ENCODE results near the gene INPP5F. TPM values are rescaled to one million over a fixed set of nuclear protein-coding genes. Genes with fewer than 3 reads are reported as not detected.

INPP5F gene
- total RNA-seq, 6 experiments from 2014 or later = 2.0 to 3.9 (median 2.5) TPM

DNA sequence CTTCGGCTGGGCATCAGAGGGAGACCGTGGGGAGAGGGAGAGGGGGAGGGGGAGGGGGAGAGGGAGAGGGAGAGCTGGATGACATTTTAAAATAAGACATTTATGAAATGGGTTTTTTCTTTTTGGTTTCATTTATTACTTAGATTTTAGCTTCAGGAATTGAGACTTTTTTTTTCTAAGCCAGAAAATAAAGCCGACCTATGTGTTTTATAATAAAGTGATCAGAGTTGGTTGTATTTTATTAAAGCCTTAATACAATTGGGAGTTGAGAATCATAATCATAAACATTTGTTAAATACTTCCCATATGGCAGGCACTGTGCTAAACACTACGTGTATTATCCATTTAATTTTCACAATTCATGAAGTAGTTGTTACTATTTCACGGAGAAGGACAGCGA is 70.2 kb downstream of the INPP5F start:
- Histone ChIP-seq H3K9me3 (no peaks in the 10 kb centered on the region), H3K4me3 (no peak overlapping the region), H3K4me1 (no peaks in the 10 kb centered on the region), H3K36me3 (no peaks in the 10 kb centered on the region), H3K27ac (no peak overlapping the region), H3K27me3 (no peaks in the 10 kb centered on the region)
- DNase-seq (no peak), ATAC-seq (no peak)
- intact Hi-C loops (cut with DNase I) = no loop called here
- WGBS (ENCODE audit: insufficient coverage, low coverage, low lambda C conversion rate, missing lambda C conversion rate) = 91% methylated on average over 6 of the region's 6 CpGs
- TF ChIP-seq, protein P1, sequence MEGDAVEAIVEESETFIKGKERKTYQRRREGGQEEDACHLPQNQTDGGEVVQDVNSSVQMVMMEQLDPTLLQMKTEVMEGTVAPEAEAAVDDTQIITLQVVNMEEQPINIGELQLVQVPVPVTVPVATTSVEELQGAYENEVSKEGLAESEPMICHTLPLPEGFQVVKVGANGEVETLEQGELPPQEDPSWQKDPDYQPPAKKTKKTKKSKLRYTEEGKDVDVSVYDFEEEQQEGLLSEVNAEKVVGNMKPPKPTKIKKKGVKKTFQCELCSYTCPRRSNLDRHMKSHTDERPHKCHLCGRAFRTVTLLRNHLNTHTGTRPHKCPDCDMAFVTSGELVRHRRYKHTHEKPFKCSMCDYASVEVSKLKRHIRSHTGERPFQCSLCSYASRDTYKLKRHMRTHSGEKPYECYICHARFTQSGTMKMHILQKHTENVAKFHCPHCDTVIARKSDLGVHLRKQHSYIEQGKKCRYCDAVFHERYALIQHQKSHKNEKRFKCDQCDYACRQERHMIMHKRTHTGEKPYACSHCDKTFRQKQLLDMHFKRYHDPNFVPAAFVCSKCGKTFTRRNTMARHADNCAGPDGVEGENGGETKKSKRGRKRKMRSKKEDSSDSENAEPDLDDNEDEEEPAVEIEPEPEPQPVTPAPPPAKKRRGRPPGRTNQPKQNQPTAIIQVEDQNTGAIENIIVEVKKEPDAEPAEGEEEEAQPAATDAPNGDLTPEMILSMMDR (IDR thresholded peaks at IDR 0.05) = no peak
- no peak for TF ChIP-seq POLR2A (IDR thresholded peaks at IDR 0.05)

DNA sequence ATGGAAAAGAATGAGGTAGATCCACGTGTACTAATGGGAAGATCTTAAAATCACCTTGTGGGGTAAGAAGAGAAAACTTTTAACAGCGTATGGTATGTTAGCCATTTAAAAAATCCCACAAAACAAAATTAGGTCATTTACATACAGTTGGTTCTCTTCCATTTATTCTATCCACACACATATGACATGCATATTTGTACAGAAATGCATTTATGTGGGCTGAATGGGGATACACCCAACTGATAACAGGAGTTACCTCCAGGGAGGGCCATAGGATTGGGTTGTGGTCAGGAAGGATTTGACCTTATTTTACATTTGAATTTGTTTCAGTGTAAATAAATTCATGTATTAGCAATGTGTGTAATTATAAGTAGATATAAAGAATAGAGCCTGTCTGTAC is 75.3 kb downstream of the INPP5F start:
- TF ChIP-seq, protein P1 (IDR thresholded peaks at IDR 0.05) = no peak
- no peak for TF ChIP-seq POLR2A (IDR thresholded peaks at IDR 0.05)
- Histone ChIP-seq H3K36me3 (no peaks in the 10 kb centered on the region), H3K4me3 (no peak overlapping the region), H3K27ac (no peak overlapping the region), H3K4me1 (no peaks in the 10 kb centered on the region), H3K27me3 (no peaks in the 10 kb centered on the region), H3K9me3 (no peaks in the 10 kb centered on the region)
- DNase-seq (no peak), ATAC-seq (no peak)
- 100% methylated on average over 2 of the region's 2 CpGs for WGBS (ENCODE audit: insufficient coverage, low coverage, low lambda C conversion rate, missing lambda C conversion rate)
- intact Hi-C loops (cut with DNase I) = no loop called here

DNA sequence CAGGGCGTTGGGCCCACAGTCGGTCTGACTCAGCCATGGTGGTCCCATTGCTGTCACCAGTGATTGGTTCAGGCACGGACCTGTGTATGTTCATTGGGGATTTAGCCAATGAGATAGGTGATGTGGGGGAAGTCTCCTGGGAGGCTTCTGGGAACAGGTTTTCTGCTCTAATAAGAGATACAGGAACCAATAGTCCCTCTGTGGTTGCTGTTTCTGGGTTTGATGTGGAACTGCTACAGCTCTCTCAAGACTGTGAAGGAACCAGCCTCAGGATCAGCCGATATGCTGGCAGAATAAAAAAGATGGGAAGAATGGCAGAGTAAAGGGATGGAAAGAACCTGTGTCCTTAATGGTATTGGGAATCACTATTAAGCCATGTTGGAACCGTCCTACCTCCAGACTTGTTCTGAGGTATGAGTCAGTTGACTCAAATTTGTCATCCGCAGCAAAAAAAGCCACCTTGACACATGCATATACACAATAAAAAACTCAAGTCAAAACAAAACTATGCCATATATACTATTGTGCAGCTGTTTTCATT is 76.2 kb downstream of the INPP5F start:
- Histone ChIP-seq H3K27me3 (no peaks in the 10 kb centered on the region), H3K36me3 (no peaks in the 10 kb centered on the region), H3K4me1 (no peaks in the 10 kb centered on the region), H3K27ac (no peak overlapping the region), H3K4me3 (no peak overlapping the region), H3K9me3 (no peaks in the 10 kb centered on the region)
- TF ChIP-seq, protein P1 (IDR thresholded peaks at IDR 0.05) = no peak
- no peak for TF ChIP-seq POLR2A (IDR thresholded peaks at IDR 0.05)
- ATAC-seq (no peak), DNase-seq (no peak)
- WGBS (ENCODE audit: insufficient coverage, low coverage, low lambda C conversion rate, missing lambda C conversion rate) = 96% methylated on average over 4 of the region's 6 CpGs
- intact Hi-C loops (cut with DNase I) = no loop called here

DNA sequence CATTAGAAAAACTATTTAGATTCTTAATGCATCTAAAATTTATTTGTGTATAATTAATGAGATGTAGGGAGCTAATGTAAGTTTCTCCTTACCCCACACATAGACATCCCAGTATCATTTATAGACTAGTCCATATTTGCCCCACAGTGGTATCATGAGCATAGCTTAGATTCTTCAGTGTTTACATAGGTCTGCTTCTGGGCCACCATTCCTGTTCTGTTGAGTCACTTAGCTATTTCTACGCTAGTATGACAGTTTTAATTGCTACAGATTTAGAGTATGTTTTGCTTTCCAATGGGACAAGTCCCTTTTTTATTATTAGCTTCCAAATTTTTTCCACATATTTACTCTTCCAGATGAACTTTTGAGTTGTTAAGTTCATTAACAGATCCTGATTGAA is 77.4 kb downstream of the INPP5F start:
- DNase-seq (no peak), ATAC-seq (no peak)
- Histone ChIP-seq H3K9me3 (no peaks in the 10 kb centered on the region), H3K27ac (no peak overlapping the region), H3K27me3 (no peaks in the 10 kb centered on the region), H3K4me1 (no peaks in the 10 kb centered on the region), H3K36me3 (no peaks in the 10 kb centered on the region), H3K4me3 (no peak overlapping the region)
- TF ChIP-seq POLR2A (IDR thresholded peaks at IDR 0.05) = no peak
- TF ChIP-seq, protein P1 (IDR thresholded peaks at IDR 0.05) = no peak
- intact Hi-C loops (cut with DNase I) = no loop called here
- WGBS (ENCODE audit: insufficient coverage, low coverage, low lambda C conversion rate, missing lambda C conversion rate) = 93% methylated on average over 1 of the region's 1 CpG

Data from right lobe of liver (tissue), 6 donors.